CD14-positive monocyte (primary cell): ENCODE measurements around the gene RNF169. TPM values are rescaled to one million over a fixed set of nuclear protein-coding genes. Genes with fewer than 3 reads are reported as not detected.

Experiments used
- DNase-seq, 3 donors: peaks; one replicate each; pipeline ENCODE4 v3.0.0-alpha.2; 2011 to 2022
- H2AFZ ChIP-seq: 2 replicates; pipeline ENCODE4 v1.6.0; 2012; ENCODE audit warnings: mild to moderate bottlenecking, low read depth, low read length, inconsistent platforms; ENCODE audit not compliant: insufficient read depth, poor library complexity, severe bottlenecking
- H3K27ac ChIP-seq, 2 donors: 1 replicate in 1 of 2; 2 replicates in 1 of 2; pipeline ENCODE4 v1.5.1; 2012 to 2013; ENCODE audit warnings: low read length in 2 of 2, control low read depth in 1 of 2, inconsistent platforms in 1 of 2, low read depth in 1 of 2, mild to moderate bottlenecking in 1 of 2
- H3K27me3 ChIP-seq, 2 donors: one replicate each; pipeline versions ENCODE4 v1.6.0 to v1.6.1; 2011 to 2013; ENCODE audit warnings: low read length in 2 of 2; ENCODE audit not compliant: control insufficient read depth in 2 of 2, insufficient read depth in 2 of 2
- H3K36me3 ChIP-seq, 2 donors: replicated peaks in 1 of 2; 1 replicate in 1 of 2; 2 replicates in 1 of 2; pipeline versions ENCODE4 v1.5.1 to v1.6.1; 2012 to 2013; ENCODE audit warnings: low read length in 2 of 2, control low read depth in 1 of 2, inconsistent platforms in 1 of 2, mild to moderate bottlenecking in 1 of 2; ENCODE audit not compliant: insufficient read depth in 2 of 2, control insufficient read depth in 1 of 2
- H3K4me1 ChIP-seq, 2 donors: 1 replicate in 1 of 2; 2 replicates in 1 of 2; pipeline versions ENCODE4 v1.5.1 to v1.6.1; 2012 to 2013; ENCODE audit warnings: low read length in 2 of 2, control low read depth in 1 of 2, inconsistent platforms in 1 of 2, mild to moderate bottlenecking in 1 of 2, moderate library complexity in 1 of 2; ENCODE audit not compliant: insufficient read depth in 2 of 2, control insufficient read depth in 1 of 2
- H3K4me2 ChIP-seq: replicated peaks from 2 replicates; pipeline ENCODE3; 2012; ENCODE audit warnings: low read length, moderate library complexity, mild to moderate bottlenecking; ENCODE audit not compliant: poor library complexity, severe bottlenecking; ENCODE audit errors: extremely low read depth
- H3K4me3 ChIP-seq, 3 experiments: fragments of 200-600 bp in 1 of 3; sonication (generic) in 1 of 3; replicated peaks in 1 of 3; 1 replicate in 2 of 3; 2 replicates in 1 of 3; pipeline ENCODE4 v1.5.1; 2011 to 2013; ENCODE audit warnings: low read length in 3 of 3, mild to moderate bottlenecking in 3 of 3, control low read depth in 2 of 3, low read depth in 2 of 3, inconsistent platforms in 1 of 3, moderate library complexity in 1 of 3
- H3K79me2 ChIP-seq: 2 replicates; pipeline ENCODE4 v1.6.0; 2012; ENCODE audit warnings: mild to moderate bottlenecking, control low read depth, inconsistent platforms, low read length, moderate library complexity; ENCODE audit not compliant: insufficient read depth
- H3K9ac ChIP-seq: 2 replicates; pipeline ENCODE4 v1.6.0; 2017; ENCODE audit warnings: low read length, mild to moderate bottlenecking; ENCODE audit not compliant: insufficient read depth, poor library complexity, severe bottlenecking
- H3K9me3 ChIP-seq, 2 donors: replicated peaks in 1 of 2; 1 replicate in 1 of 2; 2 replicates in 1 of 2; pipeline versions ENCODE4 v1.5.1 to v1.6.1; 2012 to 2013; ENCODE audit warnings: low read length in 2 of 2, control low read depth in 1 of 2; ENCODE audit not compliant: control insufficient read depth in 1 of 2, insufficient read depth in 1 of 2
- H4K20me1 ChIP-seq: 2 replicates; pipeline ENCODE4 v1.6.0; 2012; ENCODE audit warnings: mild to moderate bottlenecking, low read length, control low read depth, moderate library complexity; ENCODE audit not compliant: insufficient read depth
- H3K27ac Mint-ChIP-seq, 7 donors: one replicate each; pipeline ENCODE4 v1.8.0; 2020; ENCODE audit warnings: mild to moderate bottlenecking in 7 of 7, mixed read lengths in 7 of 7, moderate library complexity in 6 of 7, inconsistent platforms in 2 of 7
- H3K27me3 Mint-ChIP-seq, 3 donors: one replicate each; pipeline ENCODE4 v1.8.0; 2021 to 2022; ENCODE audit warnings: low read depth in 3 of 3, mild to moderate bottlenecking in 3 of 3, mixed read lengths in 3 of 3, moderate library complexity in 3 of 3, inconsistent platforms in 1 of 3
- H3K36me3 Mint-ChIP-seq, 2 donors: one replicate each; pipeline ENCODE4 v1.8.0; 2020; ENCODE audit warnings: mixed read lengths in 2 of 2, inconsistent platforms in 1 of 2, mild to moderate bottlenecking in 1 of 2
- H3K4me1 Mint-ChIP-seq: one replicate; pipeline ENCODE4 v1.8.0; 2020; ENCODE audit warnings: mild to moderate bottlenecking, mixed read lengths
- H3K4me3 Mint-ChIP-seq, 2 donors: one replicate each; pipeline ENCODE4 v1.8.0; 2020; ENCODE audit warnings: mild to moderate bottlenecking in 2 of 2, mixed read lengths in 2 of 2, moderate library complexity in 1 of 2
- H3K9me3 Mint-ChIP-seq, 7 donors: one replicate each; pipeline ENCODE4 v1.8.0; 2020 to 2022; ENCODE audit warnings: mixed read lengths in 7 of 7, mild to moderate bottlenecking in 6 of 7, moderate library complexity in 6 of 7, inconsistent platforms in 2 of 7
- WGBS: methylation state at CpG from one replicate; pipeline ENCODE4 v1.1.5; 2013; ENCODE audit warnings: missing lambda C conversion rate; ENCODE audit not compliant: insufficient coverage; 5-methylcytosine and 5-hydroxymethylcytosine counted together
- intact Hi-C, 2 donors: fragments of 100-400 bp; cut with micrococcal nuclease; formaldehyde crosslinking; loops; one replicate each; pipeline versions ENCODE4 v1.15.0 to v1.15.1; 2023
- polyA plus RNA-seq, 3 donors: library from polyadenylated mRNA; depleted of rRNA in 1 of 3; unstranded in 2 of 3; stranded (reverse) in 1 of 3; fragments of 300-500 nt in 2 of 3; fragments of >200 nt in 1 of 3; fragmentation: Illumina TruSeq in 2 of 3; gene quantifications; 1 replicate in 2 of 3; 2 replicates in 1 of 3; pipeline ENCODE4 v1.2.3, GENCODE V29; 2012 to 2021
- TF ChIP-seq, protein P1 (sequence below): fragments of 200-600 bp; IDR thresholded peaks from one replicate; pipeline ENCODE4 v1.8.0; 2022; ENCODE audit warnings: antibody characterized with exemption, mild to moderate bottlenecking

Gene RNF169
- polyA plus RNA-seq, 3 donors, result 1.4 to 16.2 (median 2.0) TPM

DNA sequence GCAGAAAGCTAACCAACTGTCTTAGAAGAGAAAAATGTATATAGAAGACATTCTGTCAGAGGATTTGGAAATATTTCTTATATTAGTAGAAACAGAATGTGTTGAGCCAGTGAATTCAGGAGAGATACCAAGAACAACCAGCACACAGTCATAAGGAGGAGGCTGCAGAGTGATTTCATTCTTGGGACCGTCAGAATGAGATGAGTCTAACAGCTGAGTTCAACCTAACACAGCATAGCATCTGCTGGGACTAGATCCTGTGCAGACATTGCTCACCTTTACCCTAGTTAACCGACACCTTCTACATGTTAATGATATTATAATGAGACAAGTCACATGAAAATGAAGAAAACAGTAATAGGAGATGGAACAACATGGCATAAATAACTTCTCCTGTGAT lies 114.8 kb downstream of the RNF169 start:
- H3K4me1 ChIP-seq, result no peaks in the 10 kb centered on the region
- no peak overlapping the region for H3K4me3 ChIP-seq
- no CpG with 5 or more reads among the region's 2 CpGs for WGBS
- intact Hi-C loops, result no loop called here
- no peak overlapping the region for H3K27ac ChIP-seq
- no peak overlapping the region for H3K4me3 Mint-ChIP-seq
- no peaks in the 10 kb centered on the region for H3K4me1 Mint-ChIP-seq
- H3K36me3 Mint-ChIP-seq, result peaks cover 78 to 96% of the 10 kb centered on the region in 2 donors
- peaks cover 0 to 2% (median 0%) of the 10 kb centered on the region in 3 donors for H3K27me3 Mint-ChIP-seq
- TF ChIP-seq, protein P1, sequence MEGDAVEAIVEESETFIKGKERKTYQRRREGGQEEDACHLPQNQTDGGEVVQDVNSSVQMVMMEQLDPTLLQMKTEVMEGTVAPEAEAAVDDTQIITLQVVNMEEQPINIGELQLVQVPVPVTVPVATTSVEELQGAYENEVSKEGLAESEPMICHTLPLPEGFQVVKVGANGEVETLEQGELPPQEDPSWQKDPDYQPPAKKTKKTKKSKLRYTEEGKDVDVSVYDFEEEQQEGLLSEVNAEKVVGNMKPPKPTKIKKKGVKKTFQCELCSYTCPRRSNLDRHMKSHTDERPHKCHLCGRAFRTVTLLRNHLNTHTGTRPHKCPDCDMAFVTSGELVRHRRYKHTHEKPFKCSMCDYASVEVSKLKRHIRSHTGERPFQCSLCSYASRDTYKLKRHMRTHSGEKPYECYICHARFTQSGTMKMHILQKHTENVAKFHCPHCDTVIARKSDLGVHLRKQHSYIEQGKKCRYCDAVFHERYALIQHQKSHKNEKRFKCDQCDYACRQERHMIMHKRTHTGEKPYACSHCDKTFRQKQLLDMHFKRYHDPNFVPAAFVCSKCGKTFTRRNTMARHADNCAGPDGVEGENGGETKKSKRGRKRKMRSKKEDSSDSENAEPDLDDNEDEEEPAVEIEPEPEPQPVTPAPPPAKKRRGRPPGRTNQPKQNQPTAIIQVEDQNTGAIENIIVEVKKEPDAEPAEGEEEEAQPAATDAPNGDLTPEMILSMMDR, result no peak
- no peaks in the 10 kb centered on the region for H4K20me1 ChIP-seq
- H3K4me2 ChIP-seq, result no peak overlapping the region
- H3K9me3 ChIP-seq, result peaks cover 64 to 79% of the 10 kb centered on the region in 2 donors
- H3K36me3 ChIP-seq, result peaks cover 20 to 74% of the 10 kb centered on the region in 2 donors
- no peaks in the 10 kb centered on the region for H3K27me3 ChIP-seq
- no peaks in the 10 kb centered on the region for H3K79me2 ChIP-seq
- DNase-seq, result no peak
- no peak overlapping the region for H3K27ac Mint-ChIP-seq
- no peak overlapping the region for H2AFZ ChIP-seq
- no peak overlapping the region for H3K9ac ChIP-seq
- H3K9me3 Mint-ChIP-seq, result peaks cover 58 to 87% (median 76%) of the 10 kb centered on the region in 7 donors

DNA sequence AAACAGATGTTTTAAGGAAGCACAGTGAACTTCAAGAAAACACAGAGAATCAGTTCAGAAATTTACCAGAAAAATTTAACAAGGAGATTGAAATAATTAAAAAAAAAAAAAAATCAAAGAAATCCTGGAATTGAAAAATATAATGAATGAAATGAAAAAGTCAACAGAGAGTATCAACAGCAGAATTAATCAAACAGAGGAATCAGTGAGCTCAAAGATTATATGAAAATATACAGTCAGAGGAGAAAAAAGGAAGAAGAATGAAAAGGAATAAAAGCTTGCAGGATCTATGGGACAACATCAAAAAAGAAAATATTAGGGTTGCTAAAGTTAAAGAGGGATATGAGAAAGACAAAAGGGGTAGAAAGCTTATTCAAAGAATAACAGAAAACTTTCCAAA lies 117.9 kb downstream of the RNF169 start:
- H3K4me3 Mint-ChIP-seq, result no peak overlapping the region
- no peaks in the 10 kb centered on the region for H3K27me3 ChIP-seq
- H3K79me2 ChIP-seq, result no peaks in the 10 kb centered on the region
- intact Hi-C loops, result no loop called here
- DNase-seq, result no peak
- no peaks in the 10 kb centered on the region for H3K4me1 Mint-ChIP-seq
- H3K27ac Mint-ChIP-seq, result no peak overlapping the region
- peak overlapping the region in 1 of 3 experiments; percentile 9 for H3K4me3 ChIP-seq
- peaks cover 60 to 94% (median 87%) of the 10 kb centered on the region in 7 donors for H3K9me3 Mint-ChIP-seq
- H3K36me3 Mint-ChIP-seq, result peaks cover 70 to 93% of the 10 kb centered on the region in 2 donors
- peaks cover 9 to 67% of the 10 kb centered on the region in 2 donors for H3K36me3 ChIP-seq
- no peak overlapping the region for H3K27ac ChIP-seq
- H4K20me1 ChIP-seq, result no peaks in the 10 kb centered on the region
- no peak overlapping the region for H3K4me2 ChIP-seq
- H3K9me3 ChIP-seq, result peaks cover 60 to 92% of the 10 kb centered on the region in 2 donors
- H2AFZ ChIP-seq, result no peak overlapping the region
- no peaks in the 10 kb centered on the region for H3K4me1 ChIP-seq
- TF ChIP-seq, protein P1, result no peak
- no peak overlapping the region for H3K9ac ChIP-seq
- peaks cover 0 to 2% (median 0%) of the 10 kb centered on the region in 3 donors for H3K27me3 Mint-ChIP-seq
